ENCODE data around the gene COG7.

COG7 gene

GRCh38 chr16:23354246-23354645, 98.7 kb downstream of the COG7 start:
- no peak for DNase-seq (ENCODE audit: low read depth)
- TF ChIP-seq CTCF (conservative IDR thresholded peaks at IDR 0.05; ENCODE audit: low read depth, low read length): no peak
- H3K4me3 ChIP-seq (ENCODE audit: low read depth, low read length): no peak overlapping the region

GRCh38 chr16:23353440-23353839, 99.5 kb downstream of the COG7 start:
- no peak overlapping the region for H3K4me3 ChIP-seq (ENCODE audit: low read depth, low read length)
- TF ChIP-seq CTCF (conservative IDR thresholded peaks at IDR 0.05; ENCODE audit: low read depth, low read length): no peak
- no peak for DNase-seq (ENCODE audit: low read depth)

- DNase-seq (ENCODE audit: low read depth): no peak
- no peak overlapping the region for H3K4me3 ChIP-seq (ENCODE audit: low read depth, low read length)
- TF ChIP-seq CTCF (conservative IDR thresholded peaks at IDR 0.05; ENCODE audit: low read depth, low read length): no peak
Observed at GRCh38 chr16:23351360-23351759, 101.6 kb downstream of the COG7 start.

GRCh38 chr16:23348579-23349469, 104.2 kb downstream of the COG7 start:
- H3K4me3 ChIP-seq (ENCODE audit: low read depth, low read length): no peak overlapping the region
- TF ChIP-seq CTCF (conservative IDR thresholded peaks at IDR 0.05; ENCODE audit: low read depth, low read length): peak; percentile 26

GRCh38 chr16:23345237-23345636, 107.8 kb downstream of the COG7 start:
- DNase-seq (ENCODE audit: low read depth): no peak
- no peak overlapping the region for H3K4me3 ChIP-seq (ENCODE audit: low read depth, low read length)
- TF ChIP-seq CTCF (conservative IDR thresholded peaks at IDR 0.05; ENCODE audit: low read depth, low read length): no peak

More at GRCh38 chr16:23348579-23349469, 104.2 kb downstream of the COG7 start:
- DNase-seq (ENCODE audit: low read depth): no peak

GRCh38 chr16:23343643-23344612, 109.1 kb downstream of the COG7 start:
- TF ChIP-seq CTCF (conservative IDR thresholded peaks at IDR 0.05; ENCODE audit: low read depth, low read length): no peak
- H3K4me3 ChIP-seq (ENCODE audit: low read depth, low read length): no peak overlapping the region
- no peak for DNase-seq (ENCODE audit: low read depth)

Data from choroid plexus epithelial cell (primary cell).